Mesendoderm (in vitro differentiated cells): ENCODE results near the gene NCBP2L.
"Not testable (repeated sequence)": the region's sequence is repeated elsewhere in the genome, so short reads cannot be mapped to it uniquely, and the experiment has no call there.

Experiments used
- DNase-seq: peaks from one replicate; pipeline ENCODE4 v3.0.0; 2013
- H2AK5ac ChIP-seq: 2 replicates; pipeline ENCODE4 v1.6.1; 2013; ENCODE audit warnings: low read length, inconsistent platforms
- H2BK120ac ChIP-seq: 2 replicates; pipeline ENCODE4 v1.6.1; 2013; ENCODE audit warnings: low read depth, mild to moderate bottlenecking, low read length, moderate library complexity, mixed read lengths
- H2BK15ac ChIP-seq: replicated peaks from 2 replicates; pipeline ENCODE4 v1.6.1; 2013; ENCODE audit warnings: low read depth, mild to moderate bottlenecking, moderate library complexity
- H2BK5ac ChIP-seq: 2 replicates; pipeline ENCODE4 v1.6.1; 2013; ENCODE audit warnings: low read length, inconsistent platforms
- H3K18ac ChIP-seq: 2 replicates; pipeline ENCODE4 v1.6.1; 2013; ENCODE audit warnings: mild to moderate bottlenecking, low read length, mixed read lengths
- H3K23ac ChIP-seq: one replicate; pipeline ENCODE4 v1.6.1; 2013; ENCODE audit warnings: low read length
- H3K27ac ChIP-seq: 2 replicates; pipeline ENCODE4 v1.5.1; 2013; ENCODE audit warnings: low read depth, mild to moderate bottlenecking, inconsistent platforms, low read length, moderate library complexity
- H3K27me3 ChIP-seq: 2 replicates; pipeline ENCODE4 v1.6.1; 2013; ENCODE audit warnings: low read length, control low read depth, mild to moderate bottlenecking, inconsistent platforms; ENCODE audit not compliant: insufficient read depth, poor library complexity
- H3K36me3 ChIP-seq: 2 replicates; pipeline ENCODE4 v1.6.1; 2013; ENCODE audit warnings: low read length, inconsistent platforms; ENCODE audit not compliant: control insufficient read depth, insufficient read depth
- H3K4ac ChIP-seq: one replicate; pipeline ENCODE4 v1.6.1; 2013; ENCODE audit warnings: low read depth, mild to moderate bottlenecking, low read length, moderate library complexity
- H3K4me1 ChIP-seq: 2 replicates; pipeline ENCODE4 v1.6.1; 2013; ENCODE audit warnings: low read depth, low read length, inconsistent platforms; ENCODE audit not compliant: control insufficient read depth
- H3K4me2 ChIP-seq: 2 replicates; pipeline ENCODE4 v1.6.1; 2013; ENCODE audit warnings: low read length
- H3K4me3 ChIP-seq: 2 replicates; pipeline ENCODE4 v1.5.1; 2013; ENCODE audit warnings: mild to moderate bottlenecking, low read length
- H3K56ac ChIP-seq: one replicate; pipeline ENCODE4 v1.6.1; 2013; ENCODE audit warnings: low read length
- H3K79me1 ChIP-seq: 2 replicates; pipeline ENCODE4 v1.6.1; 2013; ENCODE audit warnings: low read length, inconsistent platforms
- H3K79me2 ChIP-seq: 2 replicates; pipeline ENCODE4 v1.6.1; 2013; ENCODE audit warnings: mild to moderate bottlenecking, low read length; ENCODE audit not compliant: control insufficient read depth, insufficient read depth
- H3K9ac ChIP-seq: 2 replicates; pipeline ENCODE4 v1.6.1; 2013; ENCODE audit warnings: low read length, inconsistent platforms
- H4K5ac ChIP-seq: one replicate; pipeline ENCODE4 v1.6.1; 2013; ENCODE audit warnings: low read length
- H4K8ac ChIP-seq: one replicate; pipeline ENCODE4 v1.6.1; 2013; ENCODE audit warnings: low read depth, mild to moderate bottlenecking, control low read depth, low read length, moderate library complexity
- WGBS: extraction: QIAGEN DNeasy Blood & Tissue Kit; methylation state at CpG from one replicate; pipeline ENCODE4 v1.1.7; 2013; ENCODE audit warnings: low lambda C conversion rate, missing lambda C conversion rate; ENCODE audit not compliant: insufficient coverage; ENCODE audit errors: extremely low coverage; 5-methylcytosine and 5-hydroxymethylcytosine counted together

The NCBP2L gene

GRCh38 chrX:107787827-107788226 is 10.3 kb downstream of the NCBP2L start:
- no peak for DNase-seq
- WGBS, result no CpG with 5 or more reads among the region's 1 CpG
- no peak overlapping the region for H3K18ac ChIP-seq
- no peak overlapping the region for H3K4ac ChIP-seq
- no peak overlapping the region for H4K5ac ChIP-seq
- H3K79me2 ChIP-seq, result no peaks in the 10 kb centered on the region
- H2BK15ac ChIP-seq, result no peak overlapping the region
- no peak overlapping the region for H4K8ac ChIP-seq
- no peaks in the 10 kb centered on the region for H3K4me1 ChIP-seq
- H3K23ac ChIP-seq, result no peak overlapping the region
- no peak overlapping the region for H3K27ac ChIP-seq
- H2BK120ac ChIP-seq, result no peak overlapping the region
- H3K79me1 ChIP-seq, result no peaks in the 10 kb centered on the region
- no peak overlapping the region for H2BK5ac ChIP-seq
- H3K27me3 ChIP-seq, result no peaks in the 10 kb centered on the region
- H2AK5ac ChIP-seq, result no peak overlapping the region
- no peak overlapping the region for H3K4me3 ChIP-seq
- H3K9ac ChIP-seq, result no peak overlapping the region
- H3K36me3 ChIP-seq, result no peaks in the 10 kb centered on the region
- H3K4me2 ChIP-seq, result no peak overlapping the region
- no peak overlapping the region for H3K56ac ChIP-seq

DNA sequence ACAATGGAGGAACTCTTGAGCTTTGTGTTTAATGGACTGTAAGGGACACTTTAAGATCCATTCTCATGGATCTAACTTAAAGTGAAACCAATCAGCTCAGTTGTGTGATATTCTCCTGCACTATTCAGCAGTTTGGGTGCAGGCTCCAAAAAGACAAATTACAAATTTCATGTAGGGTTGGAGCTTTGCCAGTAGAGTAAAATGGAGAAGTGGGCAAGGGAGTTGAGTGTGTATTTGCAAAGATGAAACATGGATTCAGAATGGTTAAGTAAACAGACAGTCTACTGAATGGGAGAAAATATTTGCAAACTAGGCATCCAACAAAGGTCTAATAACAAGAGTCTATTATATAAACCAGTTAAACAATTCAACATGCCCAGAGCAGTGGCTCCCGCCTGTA is 26.9 kb downstream of the NCBP2L start:
- Histone ChIP-seq H3K4ac (no peak overlapping the region), H3K27me3 (no peaks in the 10 kb centered on the region), H3K23ac (no peak overlapping the region), H3K36me3 (no peaks in the 10 kb centered on the region), H3K18ac (no peak overlapping the region), H3K79me2 (no peaks in the 10 kb centered on the region), H2BK120ac (no peak overlapping the region), H3K4me3 (no peak overlapping the region), H3K27ac (no peak overlapping the region), H3K4me2 (no peak overlapping the region), H2BK15ac (no peak overlapping the region), H2BK5ac (no peak overlapping the region), H4K8ac (no peak overlapping the region), H3K79me1 (no peaks in the 10 kb centered on the region), H3K56ac (no peak overlapping the region), H2AK5ac (no peak overlapping the region), H4K5ac (no peak overlapping the region), H3K4me1 (no peaks in the 10 kb centered on the region), H3K9ac (no peak overlapping the region)
- no CpG with 5 or more reads among the region's 1 CpG for WGBS
- no peak for DNase-seq

DNA sequence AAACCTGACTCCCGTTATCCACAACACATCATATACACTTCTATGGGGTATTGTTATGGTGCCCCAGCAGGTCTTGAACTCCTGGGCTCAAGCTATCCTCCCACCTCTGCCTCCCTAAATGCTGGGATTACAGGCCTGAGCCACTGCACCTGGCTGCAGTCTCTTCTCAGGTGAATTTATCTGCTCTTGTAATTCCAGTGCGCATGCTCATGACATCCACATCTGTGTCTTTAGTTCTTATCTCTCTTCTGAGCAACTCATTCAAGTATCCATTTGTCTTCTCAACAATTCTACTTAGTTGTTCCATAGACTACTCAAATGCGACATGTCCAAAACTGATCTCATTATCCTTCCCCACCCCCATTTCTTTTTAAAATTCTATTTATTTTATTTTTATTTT is 27.6 kb downstream of the NCBP2L start:
- Histone ChIP-seq H3K79me1 (no peaks in the 10 kb centered on the region), H2AK5ac (no peak overlapping the region), H3K27me3 (no peaks in the 10 kb centered on the region), H2BK5ac (no peak overlapping the region), H2BK15ac (no peak overlapping the region), H4K5ac (no peak overlapping the region), H3K27ac (no peak overlapping the region), H3K4me3 (no peak overlapping the region), H3K56ac (no peak overlapping the region), H3K4me1 (no peaks in the 10 kb centered on the region), H3K9ac (no peak overlapping the region), H3K23ac (no peak overlapping the region), H3K36me3 (no peaks in the 10 kb centered on the region), H3K79me2 (no peaks in the 10 kb centered on the region), H2BK120ac (no peak overlapping the region), H4K8ac (no peak overlapping the region), H3K4ac (no peak overlapping the region), H3K4me2 (no peak overlapping the region), H3K18ac (no peak overlapping the region)
- no peak for DNase-seq
- 100% methylated on average over 1 of the region's 3 CpGs for WGBS

DNA sequence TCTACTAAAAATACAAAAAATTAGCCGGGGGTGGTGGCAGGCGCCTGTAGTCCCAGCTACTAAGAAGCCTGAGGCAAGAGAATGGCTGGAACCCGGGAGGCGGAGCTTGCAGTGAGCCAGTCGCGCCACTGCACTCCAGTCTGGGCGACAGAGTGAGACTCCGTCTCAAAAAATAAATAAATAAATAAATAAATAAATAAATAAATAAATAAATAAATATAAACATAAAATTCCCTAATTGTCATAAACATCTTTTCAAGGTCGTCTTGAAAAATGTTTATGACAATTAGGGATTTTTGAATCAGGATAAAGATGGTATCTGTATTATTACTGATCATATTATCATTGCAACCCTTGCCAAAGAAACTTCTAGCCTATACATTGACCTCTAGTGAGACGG is 32.5 kb downstream of the NCBP2L start:
- H2BK120ac ChIP-seq, H2BK5ac ChIP-seq, H3K27me3 ChIP-seq, H2AK5ac ChIP-seq, H3K27ac ChIP-seq, H3K36me3 ChIP-seq, H3K4me3 ChIP-seq, H3K4me2 ChIP-seq, H2BK15ac ChIP-seq, H4K5ac ChIP-seq, H3K4ac ChIP-seq, H3K79me2 ChIP-seq, H3K79me1 ChIP-seq, H4K8ac ChIP-seq, H3K23ac ChIP-seq, H3K4me1 ChIP-seq, H3K9ac ChIP-seq, H3K18ac ChIP-seq, DNase-seq, H3K56ac ChIP-seq: not testable (repeated sequence)
- no CpG with 5 or more reads among the region's 10 CpGs for WGBS

DNA sequence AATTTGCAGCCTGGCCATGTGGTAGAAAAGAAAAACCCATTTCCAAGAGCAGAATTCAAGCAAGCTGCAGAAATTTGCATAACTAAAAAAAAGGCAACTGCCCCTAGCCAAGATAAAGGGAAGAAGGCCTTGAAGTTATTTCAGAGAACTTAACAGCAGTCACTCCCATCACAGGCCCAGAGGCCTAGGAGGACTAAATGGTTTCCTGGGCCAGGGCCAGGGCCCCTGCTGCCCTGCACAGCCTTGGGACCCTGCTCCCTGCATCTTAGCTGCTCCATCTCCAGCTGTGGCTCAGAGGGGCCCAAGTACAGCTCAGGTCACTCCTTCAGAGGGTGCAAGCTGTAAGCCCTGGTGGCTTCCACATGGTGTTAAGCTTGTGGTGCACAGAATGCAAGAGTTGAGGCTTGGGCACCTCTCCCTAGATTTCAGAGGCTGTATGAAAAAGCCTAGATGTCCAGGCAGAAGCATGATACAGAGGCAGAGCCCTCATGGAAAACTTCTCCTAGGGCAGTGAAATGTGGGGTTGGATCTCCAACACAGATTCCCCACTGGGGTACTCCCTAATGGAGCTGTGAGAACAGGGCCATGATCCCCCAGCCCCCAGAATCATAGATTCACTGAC is 41.5 kb downstream of the NCBP2L start:
- H3K4me2 ChIP-seq, result no peak overlapping the region
- DNase-seq, result no peak
- no peak overlapping the region for H4K5ac ChIP-seq
- H3K4me1 ChIP-seq, result no peaks in the 10 kb centered on the region
- no peak overlapping the region for H2BK5ac ChIP-seq
- no peaks in the 10 kb centered on the region for H3K36me3 ChIP-seq
- H3K79me1 ChIP-seq, result no peaks in the 10 kb centered on the region
- H3K9ac ChIP-seq, result no peak overlapping the region
- H3K27me3 ChIP-seq, result no peaks in the 10 kb centered on the region
- no peak overlapping the region for H3K18ac ChIP-seq
- H4K8ac ChIP-seq, result no peak overlapping the region
- no peak overlapping the region for H2BK120ac ChIP-seq
- no peak overlapping the region for H3K23ac ChIP-seq
- no peak overlapping the region for H3K27ac ChIP-seq
- H2BK15ac ChIP-seq, result no peak overlapping the region
- no peak overlapping the region for H3K4ac ChIP-seq
- H2AK5ac ChIP-seq, result no peak overlapping the region
- H3K79me2 ChIP-seq, result no peaks in the 10 kb centered on the region
- no peak overlapping the region for H3K56ac ChIP-seq
- H3K4me3 ChIP-seq, result no peak overlapping the region

DNA sequence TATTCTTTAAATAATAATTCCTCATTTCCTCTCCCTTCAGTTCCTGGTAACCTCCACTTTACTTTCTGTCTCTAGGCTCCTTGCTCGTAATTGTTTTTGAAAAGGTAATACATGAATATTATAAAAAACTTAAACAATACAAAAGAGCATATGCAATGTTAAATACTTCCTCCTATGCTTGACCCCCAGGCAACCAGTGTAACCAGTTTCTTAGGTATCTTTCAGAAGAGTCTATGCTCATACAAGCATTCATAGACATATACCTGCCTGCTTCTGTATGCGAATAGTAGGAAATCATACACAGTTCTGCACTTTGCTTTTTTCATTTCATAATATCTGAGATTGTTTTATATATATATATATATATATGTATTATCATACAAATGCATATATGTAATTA is 45.5 kb downstream of the NCBP2L start:
- no peak overlapping the region for H3K56ac ChIP-seq
- no peaks in the 10 kb centered on the region for H3K4me1 ChIP-seq
- no peak for DNase-seq
- H3K27me3 ChIP-seq, result no peaks in the 10 kb centered on the region
- H3K9ac ChIP-seq, result no peak overlapping the region
- WGBS, result no CpG with 5 or more reads among the region's 2 CpGs
- no peak overlapping the region for H2BK120ac ChIP-seq
- H3K23ac ChIP-seq, result no peak overlapping the region
- H3K36me3 ChIP-seq, result no peaks in the 10 kb centered on the region
- H3K18ac ChIP-seq, result no peak overlapping the region
- H4K5ac ChIP-seq, result no peak overlapping the region
- H2BK5ac ChIP-seq, result no peak overlapping the region
- no peak overlapping the region for H2BK15ac ChIP-seq
- no peak overlapping the region for H3K4ac ChIP-seq
- H2AK5ac ChIP-seq, result no peak overlapping the region
- H3K27ac ChIP-seq, result no peak overlapping the region
- no peaks in the 10 kb centered on the region for H3K79me2 ChIP-seq
- no peak overlapping the region for H4K8ac ChIP-seq
- no peak overlapping the region for H3K4me3 ChIP-seq
- H3K4me2 ChIP-seq, result no peak overlapping the region
- no peaks in the 10 kb centered on the region for H3K79me1 ChIP-seq
